Measurements from ENCODE around the gene R3HDML.
"Not testable (repeated sequence)": the region's sequence is repeated elsewhere in the genome, so short reads cannot be mapped to it uniquely, and the experiment has no call there.

R3HDML gene

GRCh38 chr20:44345147-44345546 lies 8.3 kb downstream of the R3HDML start:
- DNase-seq (no peak), ATAC-seq (no peak)
- H3K27me3 Mint-ChIP-seq = no peaks in the 10 kb centered on the region
- H3K27ac Mint-ChIP-seq = no peak overlapping the region
- H3K4me1 Mint-ChIP-seq = no peaks in the 10 kb centered on the region
- no peak overlapping the region for H3K4me3 Mint-ChIP-seq
- H3K9me3 Mint-ChIP-seq = no peaks in the 10 kb centered on the region

GRCh38 chr20:44345941-44346340 lies 9.1 kb downstream of the R3HDML start:
- DNase-seq, H3K27ac Mint-ChIP-seq, ATAC-seq, H3K27me3 Mint-ChIP-seq, H3K4me3 Mint-ChIP-seq, H3K4me1 Mint-ChIP-seq, H3K9me3 Mint-ChIP-seq: not testable (repeated sequence)

- H3K4me1 Mint-ChIP-seq = no peaks in the 10 kb centered on the region
- no peak overlapping the region for H3K27ac Mint-ChIP-seq
- H3K9me3 Mint-ChIP-seq = no peaks in the 10 kb centered on the region
- ATAC-seq (no peak), DNase-seq (no peak)
- H3K27me3 Mint-ChIP-seq = no peaks in the 10 kb centered on the region
- no peak overlapping the region for H3K4me3 Mint-ChIP-seq
Measured at GRCh38 chr20:44348168-44348659, 11.4 kb downstream of the R3HDML start.

GRCh38 chr20:44349349-44349748 lies 12.5 kb downstream of the R3HDML start:
- H3K4me1 Mint-ChIP-seq = no peaks in the 10 kb centered on the region
- DNase-seq (no peak), ATAC-seq (no peak)
- H3K4me3 Mint-ChIP-seq = no peak overlapping the region
- no peaks in the 10 kb centered on the region for H3K27me3 Mint-ChIP-seq
- H3K9me3 Mint-ChIP-seq = no peaks in the 10 kb centered on the region
- H3K27ac Mint-ChIP-seq = no peak overlapping the region

GRCh38 chr20:44350567-44350966 lies 13.7 kb downstream of the R3HDML start:
- ATAC-seq (no peak), DNase-seq (no peak)
- Mint-ChIP-seq H3K27ac (no peak overlapping the region), H3K9me3 (no peaks in the 10 kb centered on the region), H3K27me3 (no peaks in the 10 kb centered on the region), H3K4me3 (no peak overlapping the region), H3K4me1 (no peaks in the 10 kb centered on the region)

GRCh38 chr20:44354979-44355497 lies 18.2 kb downstream of the R3HDML start:
- no peaks in the 10 kb centered on the region for H3K4me1 Mint-ChIP-seq
- DNase-seq = no peak
- H3K27me3 Mint-ChIP-seq = no peaks in the 10 kb centered on the region
- no peaks in the 10 kb centered on the region for H3K9me3 Mint-ChIP-seq
- ATAC-seq = no peak
- H3K27ac Mint-ChIP-seq = no peak overlapping the region
- no peak overlapping the region for H3K4me3 Mint-ChIP-seq

- H3K27me3 Mint-ChIP-seq = no peaks in the 10 kb centered on the region
- H3K9me3 Mint-ChIP-seq = no peaks in the 10 kb centered on the region
- ATAC-seq = no peak
- no peaks in the 10 kb centered on the region for H3K4me1 Mint-ChIP-seq
- H3K27ac Mint-ChIP-seq = no peak within 1 kb of the TSS
- H3K4me3 Mint-ChIP-seq = no peak within 1 kb of the TSS
- DNase-seq = no peak
Measured at GRCh38 chr20:44355498-44356352, 18.9 kb downstream of the R3HDML start, which contains the start of gene HNF4A. HNF4A (plus strand) TSS chr20:44355699; CDS start chr20:44355805, 106 bp downstream.

- ATAC-seq (no peak), DNase-seq (no peak)
- Mint-ChIP-seq H3K27me3 (no peaks in the 10 kb centered on the region), H3K4me3 (no peak overlapping the region), H3K27ac (no peak overlapping the region), H3K4me1 (no peaks in the 10 kb centered on the region), H3K9me3 (no peaks in the 10 kb centered on the region)
Measured at GRCh38 chr20:44356353-44356723, 19.5 kb downstream of the R3HDML start.

GRCh38 chr20:44357020-44357419 lies 20.2 kb downstream of the R3HDML start:
- DNase-seq (no peak), ATAC-seq (no peak)
- H3K4me1 Mint-ChIP-seq = no peaks in the 10 kb centered on the region
- H3K27ac Mint-ChIP-seq = no peak overlapping the region
- H3K9me3 Mint-ChIP-seq = no peaks in the 10 kb centered on the region
- H3K4me3 Mint-ChIP-seq = no peak overlapping the region
- no peaks in the 10 kb centered on the region for H3K27me3 Mint-ChIP-seq

GRCh38 chr20:44357555-44358125 lies 20.8 kb downstream of the R3HDML start:
- Mint-ChIP-seq H3K27me3 (no peaks in the 10 kb centered on the region), H3K9me3 (no peaks in the 10 kb centered on the region), H3K27ac (no peak overlapping the region), H3K4me3 (no peak overlapping the region), H3K4me1 (no peaks in the 10 kb centered on the region)
- ATAC-seq (no peak), DNase-seq (no peak)

- DNase-seq (no peak), ATAC-seq (no peak)
- Mint-ChIP-seq H3K4me1 (no peaks in the 10 kb centered on the region), H3K4me3 (no peak overlapping the region), H3K27ac (no peak overlapping the region), H3K9me3 (no peaks in the 10 kb centered on the region), H3K27me3 (no peaks in the 10 kb centered on the region)
Measured at GRCh38 chr20:44358776-44359175, 21.9 kb downstream of the R3HDML start.

GRCh38 chr20:44360221-44360620 lies 23.4 kb downstream of the R3HDML start:
- ATAC-seq = no peak
- H3K9me3 Mint-ChIP-seq = no peaks in the 10 kb centered on the region

GRCh38 chr20:44361021-44361420 lies 24.2 kb downstream of the R3HDML start:
- no peaks in the 10 kb centered on the region for H3K27me3 Mint-ChIP-seq
- DNase-seq (no peak), ATAC-seq (no peak)
- H3K27ac Mint-ChIP-seq = no peak overlapping the region
- H3K4me1 Mint-ChIP-seq = no peaks in the 10 kb centered on the region
- H3K4me3 Mint-ChIP-seq = no peak overlapping the region
- no peaks in the 10 kb centered on the region for H3K9me3 Mint-ChIP-seq

More at GRCh38 chr20:44360221-44360620, 23.4 kb downstream of the R3HDML start:
- DNase-seq = no peak
- Mint-ChIP-seq H3K27me3 (no peaks in the 10 kb centered on the region), H3K4me3 (no peak overlapping the region), H3K4me1 (no peaks in the 10 kb centered on the region), H3K27ac (no peak overlapping the region)

- Mint-ChIP-seq H3K4me3 (no peak overlapping the region), H3K4me1 (no peaks in the 10 kb centered on the region), H3K27me3 (no peaks in the 10 kb centered on the region), H3K27ac (no peak overlapping the region), H3K9me3 (no peaks in the 10 kb centered on the region)
- DNase-seq (no peak), ATAC-seq (no peak)
Measured at GRCh38 chr20:44362466-44362940, 25.7 kb downstream of the R3HDML start.

- no peak for DNase-seq
- H3K4me3 Mint-ChIP-seq = no peak overlapping the region
Measured at GRCh38 chr20:44364068-44364467, 27.2 kb downstream of the R3HDML start.

GRCh38 chr20:44364780-44365179 lies 27.9 kb downstream of the R3HDML start:
- no peaks in the 10 kb centered on the region for H3K4me1 Mint-ChIP-seq
- H3K4me3 Mint-ChIP-seq = no peak overlapping the region
- ATAC-seq (no peak), DNase-seq (no peak)
- no peaks in the 10 kb centered on the region for H3K9me3 Mint-ChIP-seq
- H3K27me3 Mint-ChIP-seq = no peaks in the 10 kb centered on the region
- no peak overlapping the region for H3K27ac Mint-ChIP-seq

More at GRCh38 chr20:44364068-44364467, 27.2 kb downstream of the R3HDML start:
- Mint-ChIP-seq H3K27me3 (no peaks in the 10 kb centered on the region), H3K9me3 (no peaks in the 10 kb centered on the region), H3K27ac (no peak overlapping the region), H3K4me1 (no peaks in the 10 kb centered on the region)
- ATAC-seq = no peak
